Peyer's patch (tissue), 4 donors: Measurements from ENCODE around the gene ZDHHC22.

ENCODE experiments used
- POLR2A ChIP-seq, 2 donors: fragments of 450-650 bp; IDR thresholded peaks; one replicate each; pipeline ENCODE4 v1.5.1; 2017; ENCODE audit warnings: antibody characterized with exemption in 2 of 2, mild to moderate bottlenecking in 2 of 2, moderate library complexity in 2 of 2
- TF ChIP-seq, protein P1 (sequence below), 6 experiments: fragments of 450-650 bp in 4 of 6; fragments of 200-600 bp in 2 of 6; sonication (generic) in 1 of 6; IDR thresholded peaks; one replicate each; pipeline ENCODE4 v1.5.1; 2017 to 2019; ENCODE audit warnings: antibody characterized with exemption in 6 of 6, mild to moderate bottlenecking in 3 of 6, moderate library complexity in 1 of 6

DNA sequence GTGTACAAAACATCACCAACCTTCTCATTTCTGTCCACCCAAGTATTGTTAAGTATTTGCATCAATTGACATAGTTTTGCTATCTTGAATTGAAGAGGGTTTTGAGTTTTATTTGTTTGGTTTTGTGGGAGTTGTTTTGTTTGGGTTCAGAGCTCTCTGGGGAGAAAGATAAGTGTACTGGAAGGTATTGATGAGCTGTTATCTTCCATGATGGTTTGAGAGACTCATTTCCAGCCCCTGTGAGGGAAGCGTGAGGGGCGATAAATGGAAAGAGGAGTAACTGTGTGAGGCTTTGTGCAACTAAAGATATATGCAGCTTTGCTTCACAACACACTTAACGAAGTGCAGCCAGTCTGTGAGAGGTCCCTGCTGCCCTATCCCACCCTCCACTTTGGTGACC lies 59.2 kb downstream of the ZDHHC22 start:
- no peak for TF ChIP-seq POLR2A (IDR thresholded peaks at IDR 0.05)
- TF ChIP-seq, protein P1, sequence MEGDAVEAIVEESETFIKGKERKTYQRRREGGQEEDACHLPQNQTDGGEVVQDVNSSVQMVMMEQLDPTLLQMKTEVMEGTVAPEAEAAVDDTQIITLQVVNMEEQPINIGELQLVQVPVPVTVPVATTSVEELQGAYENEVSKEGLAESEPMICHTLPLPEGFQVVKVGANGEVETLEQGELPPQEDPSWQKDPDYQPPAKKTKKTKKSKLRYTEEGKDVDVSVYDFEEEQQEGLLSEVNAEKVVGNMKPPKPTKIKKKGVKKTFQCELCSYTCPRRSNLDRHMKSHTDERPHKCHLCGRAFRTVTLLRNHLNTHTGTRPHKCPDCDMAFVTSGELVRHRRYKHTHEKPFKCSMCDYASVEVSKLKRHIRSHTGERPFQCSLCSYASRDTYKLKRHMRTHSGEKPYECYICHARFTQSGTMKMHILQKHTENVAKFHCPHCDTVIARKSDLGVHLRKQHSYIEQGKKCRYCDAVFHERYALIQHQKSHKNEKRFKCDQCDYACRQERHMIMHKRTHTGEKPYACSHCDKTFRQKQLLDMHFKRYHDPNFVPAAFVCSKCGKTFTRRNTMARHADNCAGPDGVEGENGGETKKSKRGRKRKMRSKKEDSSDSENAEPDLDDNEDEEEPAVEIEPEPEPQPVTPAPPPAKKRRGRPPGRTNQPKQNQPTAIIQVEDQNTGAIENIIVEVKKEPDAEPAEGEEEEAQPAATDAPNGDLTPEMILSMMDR (IDR thresholded peaks at IDR 0.05) = no peak
